GM15510 (cell line): ENCODE measurements around the gene LMOD1.

Experiments used
- POLR2A ChIP-seq: IDR thresholded peaks from 3 replicates; pipeline ENCODE4 v1.6.1; 2011; ENCODE audit warnings: borderline replicate concordance; ENCODE audit not compliant: insufficient read length; ENCODE audit errors: extremely low read depth

LMOD1 gene

DNA sequence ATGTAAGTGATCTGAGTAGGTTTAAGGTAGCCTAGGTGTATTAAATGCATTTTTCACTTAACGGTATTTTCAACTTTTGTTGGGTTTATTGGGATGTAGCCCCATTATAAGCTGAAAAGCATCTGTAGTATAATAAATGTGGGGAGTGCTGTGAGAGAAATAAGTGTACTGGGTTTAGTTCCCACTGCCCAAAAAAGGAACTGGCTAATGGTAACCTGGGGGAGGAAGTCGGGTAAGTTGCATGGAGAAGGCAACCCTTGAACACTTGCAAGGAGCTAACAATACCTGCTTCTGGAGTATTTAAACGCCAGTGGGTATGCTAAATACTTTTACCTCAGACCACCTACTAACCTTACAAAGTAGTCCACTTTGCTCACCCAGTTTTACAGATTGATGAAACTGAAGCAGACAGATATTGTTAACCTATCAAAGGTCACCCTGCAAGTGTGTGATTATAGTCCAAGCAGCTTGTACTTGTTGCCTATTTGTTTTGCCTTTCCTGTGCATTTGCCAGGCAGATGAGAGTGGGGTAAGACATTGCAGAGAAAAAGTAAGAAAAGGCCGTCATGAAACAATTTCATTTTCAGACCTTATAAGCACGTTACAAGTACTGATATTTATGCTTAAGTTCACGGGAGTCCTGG is 65.3 kb downstream of the LMOD1 start:
- TF ChIP-seq POLR2A: no peak

DNA sequence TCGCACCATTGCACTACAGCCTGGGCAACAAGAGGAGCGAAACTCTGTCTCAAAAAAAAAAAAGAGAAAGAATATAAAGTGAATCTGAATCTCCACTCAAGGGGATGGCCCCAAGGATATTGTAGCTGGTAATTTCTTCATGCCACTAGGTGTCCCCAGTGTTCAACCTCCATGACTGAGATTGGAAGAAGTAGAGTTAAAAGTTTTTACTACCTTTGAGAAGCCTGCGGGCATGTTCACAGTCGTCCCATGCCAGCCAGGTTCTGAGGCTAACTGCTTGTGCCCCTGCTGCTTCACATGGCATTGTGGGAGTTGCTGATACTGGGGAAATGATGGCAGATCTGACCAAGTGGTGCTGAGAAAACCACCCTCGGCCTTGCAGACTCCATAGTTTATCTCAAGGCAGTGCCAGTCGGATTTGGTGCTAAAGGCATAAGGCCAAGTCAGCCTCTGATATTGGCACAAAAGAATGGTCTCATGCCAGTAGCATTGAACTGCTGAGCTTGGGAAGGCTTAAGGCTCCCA is 68.4 kb downstream of the LMOD1 start:
- TF ChIP-seq POLR2A: no peak

DNA sequence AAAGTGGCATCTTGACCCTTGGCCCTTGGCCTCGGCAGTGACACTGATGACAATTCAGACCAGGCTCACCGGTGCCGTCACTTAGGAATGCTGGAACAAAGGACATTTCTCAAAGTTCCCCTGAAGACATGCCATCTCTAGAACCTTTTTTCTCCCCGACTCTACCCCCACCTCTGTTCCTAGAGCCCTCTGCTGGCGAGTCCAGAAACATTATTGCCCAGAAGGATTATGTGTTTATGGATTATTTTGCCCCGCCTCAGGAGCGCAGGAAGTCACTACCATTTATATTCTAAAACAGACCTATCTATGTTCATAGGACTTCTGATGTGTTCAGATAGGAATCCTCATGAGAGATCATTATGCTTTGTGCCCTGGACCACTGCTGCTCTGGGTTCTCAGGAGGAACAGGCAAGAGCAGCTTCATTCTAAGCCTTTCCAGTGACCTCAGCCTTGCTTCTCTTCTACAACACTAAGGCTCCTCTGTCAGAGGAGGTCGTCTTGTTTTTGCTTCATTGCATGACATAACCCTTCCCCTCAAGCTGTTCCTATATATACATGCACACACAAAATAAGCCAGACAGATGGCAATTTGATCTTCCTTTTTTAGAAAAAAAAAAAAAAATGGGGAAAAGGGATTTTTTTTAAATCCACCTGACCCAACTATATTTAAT is 70.1 kb downstream of the LMOD1 start:
- no peak for TF ChIP-seq POLR2A

DNA sequence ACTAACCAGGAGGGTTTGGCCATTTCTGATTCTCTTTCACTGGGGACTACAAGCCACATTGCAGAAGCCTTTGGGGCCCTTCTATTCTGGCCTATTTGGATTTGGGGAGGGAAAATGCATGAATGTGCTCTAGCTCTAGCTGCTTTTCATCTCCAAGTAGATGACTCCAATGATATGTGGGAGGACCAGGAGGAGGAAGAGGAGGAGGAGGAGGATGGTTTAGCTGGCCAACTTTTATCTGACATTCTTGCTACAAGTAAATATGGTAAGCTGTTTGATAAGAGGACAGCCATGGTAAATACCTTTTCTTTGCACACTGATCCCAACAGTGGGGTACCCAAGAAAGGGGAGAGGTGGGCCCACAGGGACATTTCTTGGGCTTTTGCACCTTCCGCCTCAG is 71.7 kb downstream of the LMOD1 start:
- TF ChIP-seq POLR2A: no peak

DNA sequence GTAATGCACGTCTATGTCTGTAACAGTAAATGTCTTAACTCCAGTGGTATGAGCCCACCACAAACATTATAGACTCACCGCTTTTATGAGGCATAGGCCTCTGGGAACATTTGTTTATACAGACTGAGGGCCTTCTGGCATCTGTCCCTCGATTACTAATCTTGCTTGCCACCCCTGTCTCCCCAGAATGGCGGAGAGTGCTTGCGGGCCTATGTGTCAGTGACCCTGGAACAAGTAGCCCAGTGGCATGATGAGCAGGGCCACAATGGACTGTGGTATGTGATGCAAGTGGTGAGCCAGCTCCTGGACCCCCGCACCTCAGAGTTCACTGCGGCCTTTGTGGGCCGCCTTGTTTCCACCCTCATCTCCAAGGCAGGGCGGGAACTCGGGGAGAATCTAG is 76.0 kb downstream of the LMOD1 start:
- TF ChIP-seq POLR2A: no peak

DNA sequence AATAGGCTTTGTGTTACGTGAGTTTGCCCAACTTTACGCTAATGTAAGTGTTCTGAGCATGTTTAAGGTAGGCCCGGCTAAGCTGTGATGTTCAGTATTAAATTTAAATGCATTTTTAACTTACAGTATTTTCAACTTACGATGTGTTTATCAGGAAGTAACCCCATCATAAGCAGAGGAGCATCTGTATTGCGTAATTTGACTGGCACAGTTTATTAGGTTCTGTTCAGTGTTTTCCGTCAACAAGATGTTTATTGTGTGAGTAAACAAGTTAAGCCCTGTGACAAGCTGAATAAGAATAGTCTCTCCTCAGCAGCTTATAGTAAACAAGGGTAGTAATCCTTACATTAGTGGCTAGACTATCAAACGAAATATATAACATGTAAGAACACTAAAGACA is 84.9 kb downstream of the LMOD1 start:
- TF ChIP-seq POLR2A: no peak

DNA sequence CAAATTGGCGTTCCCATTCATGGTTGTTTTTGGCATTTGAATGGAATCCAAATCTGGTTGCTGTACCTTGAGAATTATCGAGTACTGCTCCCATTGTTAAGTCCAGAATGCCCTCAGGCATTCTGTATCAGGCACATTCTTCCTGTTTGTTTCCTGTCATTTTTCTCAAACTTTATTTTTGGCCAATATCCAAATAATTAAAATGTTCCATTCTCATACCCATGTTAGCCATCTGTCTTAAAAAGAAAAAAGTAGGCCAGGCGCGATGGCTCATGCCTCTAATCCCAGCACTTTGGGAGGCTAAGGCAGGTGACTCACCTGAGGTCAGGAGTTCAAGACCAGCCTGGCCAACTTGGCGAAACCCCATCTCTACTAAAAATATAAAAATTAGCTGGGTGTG is 86.9 kb downstream of the LMOD1 start:
- TF ChIP-seq POLR2A: no peak

DNA sequence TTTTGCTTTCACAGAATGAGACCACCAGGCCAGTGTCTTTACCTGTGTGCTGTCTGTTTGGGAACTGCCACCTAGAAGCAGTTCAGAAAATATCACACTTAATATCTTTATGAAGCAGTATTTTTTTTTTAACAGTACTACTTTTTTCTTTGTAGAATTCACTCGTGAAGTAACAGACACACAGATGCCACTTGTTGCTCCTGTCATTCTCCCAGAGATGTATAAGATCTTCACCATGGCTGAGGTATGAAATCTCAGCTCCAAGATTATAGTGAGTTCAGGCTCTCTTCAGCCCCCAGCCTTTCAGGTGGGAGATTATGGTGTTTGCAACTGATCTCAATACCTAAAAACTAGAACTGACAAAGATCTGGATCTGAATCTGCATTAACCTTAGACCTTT is 94.4 kb downstream of the LMOD1 start:
- no peak for TF ChIP-seq POLR2A

DNA sequence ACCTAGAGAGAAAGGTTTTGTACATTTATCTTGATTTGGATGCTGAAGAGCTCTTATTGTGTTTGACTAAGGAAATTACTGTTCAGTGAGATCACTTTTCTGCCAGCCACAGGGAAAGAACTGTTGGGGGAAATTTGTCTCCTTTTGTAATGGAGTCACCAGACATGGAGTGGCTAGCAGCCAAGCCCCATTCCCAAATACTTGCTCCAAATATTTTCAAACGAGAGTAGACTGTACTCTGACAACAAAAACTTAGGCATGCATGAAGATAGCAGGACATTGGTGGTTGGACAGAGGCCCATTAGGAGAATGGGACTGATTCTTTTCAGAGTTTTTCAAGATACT is 96.3 kb downstream of the LMOD1 start:
- no peak for TF ChIP-seq POLR2A

DNA sequence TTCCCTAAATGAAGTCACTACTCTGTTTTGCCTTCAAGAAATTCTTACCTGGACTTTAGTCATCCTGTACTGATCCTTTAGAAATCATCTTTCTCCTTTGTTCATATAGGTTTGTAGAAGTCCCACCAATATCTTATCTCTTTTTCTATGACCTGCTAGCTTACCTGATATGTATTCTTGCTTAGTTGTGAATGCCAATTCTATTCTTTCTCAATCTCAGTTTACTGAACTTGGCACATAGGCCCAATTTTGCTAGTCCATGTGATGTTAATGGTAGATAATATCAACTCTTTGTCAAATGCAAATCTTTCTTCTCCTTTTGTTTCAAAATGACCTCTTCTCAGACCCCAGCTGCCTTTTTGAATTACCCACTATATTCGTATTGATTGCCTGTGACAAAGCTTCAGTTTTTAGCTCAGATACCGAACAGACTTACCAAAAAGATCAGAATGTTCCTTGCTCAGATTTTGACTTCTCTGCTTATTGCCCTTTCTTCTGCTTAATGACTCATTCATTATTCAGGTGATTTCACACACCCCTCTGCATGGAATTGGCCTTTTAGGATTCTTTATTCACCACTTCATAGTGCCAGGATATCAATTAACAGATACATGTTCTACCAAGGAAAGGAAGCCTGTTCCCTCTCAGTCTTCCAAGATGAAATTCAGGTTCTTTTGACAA is 96.8 kb downstream of the LMOD1 start:
- TF ChIP-seq POLR2A: no peak

DNA sequence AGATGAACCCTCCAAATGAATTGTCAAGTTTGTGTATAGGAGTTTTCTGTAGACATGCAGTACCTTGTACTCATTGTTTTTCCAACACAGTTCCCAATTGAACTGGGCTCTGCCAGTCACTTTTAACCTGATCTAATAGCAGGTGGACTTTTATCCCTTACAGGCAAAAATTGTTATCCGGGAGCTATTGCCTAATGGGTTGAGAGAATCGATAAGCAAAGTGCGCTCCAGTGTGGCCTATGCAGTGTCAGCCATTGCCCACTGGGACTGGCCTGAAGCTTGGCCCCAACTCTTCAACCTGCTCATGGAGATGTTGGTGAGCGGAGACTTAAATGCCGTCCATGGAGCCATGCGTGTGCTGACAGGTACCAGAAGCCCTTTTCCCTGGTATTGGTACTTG is 98.1 kb downstream of the LMOD1 start:
- TF ChIP-seq POLR2A: no peak

DNA sequence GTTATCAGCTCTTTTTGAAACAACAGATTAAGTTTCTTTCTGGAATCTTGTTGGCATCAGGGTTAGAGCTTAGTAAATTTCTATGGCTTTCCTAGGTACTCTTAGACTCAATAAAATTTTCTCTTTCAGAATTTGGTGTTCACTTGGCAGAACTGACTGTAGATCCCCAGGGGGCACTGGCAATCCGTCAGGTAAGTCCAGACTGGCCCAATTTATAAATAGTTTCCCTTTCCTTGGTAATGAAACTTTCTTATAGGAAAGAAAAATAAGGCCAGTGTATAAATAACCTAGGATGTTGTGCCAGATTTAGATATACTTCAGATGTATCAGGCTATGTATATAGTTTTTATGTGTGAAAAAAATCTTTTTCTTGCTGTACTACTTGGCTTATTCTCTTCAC is 99.2 kb downstream of the LMOD1 start:
- TF ChIP-seq POLR2A: no peak
